Neural progenitor cell (in vitro differentiated cells): ENCODE measurements around the gene CROCC2.

Source experiments
- EZH2phosphoT487 ChIP-seq: fragments of 200-600 bp; sonication (generic); IDR thresholded peaks from 2 replicates; pipeline ENCODE4 v1.6.1; 2017; ENCODE audit warnings: antibody characterized with exemption
- TF ChIP-seq, protein P1 (sequence below): fragments of 200-600 bp; sonication (generic); IDR thresholded peaks from 2 replicates; pipeline ENCODE4 v1.5.1; 2017; ENCODE audit warnings: antibody characterized with exemption, mild to moderate bottlenecking

DNA sequence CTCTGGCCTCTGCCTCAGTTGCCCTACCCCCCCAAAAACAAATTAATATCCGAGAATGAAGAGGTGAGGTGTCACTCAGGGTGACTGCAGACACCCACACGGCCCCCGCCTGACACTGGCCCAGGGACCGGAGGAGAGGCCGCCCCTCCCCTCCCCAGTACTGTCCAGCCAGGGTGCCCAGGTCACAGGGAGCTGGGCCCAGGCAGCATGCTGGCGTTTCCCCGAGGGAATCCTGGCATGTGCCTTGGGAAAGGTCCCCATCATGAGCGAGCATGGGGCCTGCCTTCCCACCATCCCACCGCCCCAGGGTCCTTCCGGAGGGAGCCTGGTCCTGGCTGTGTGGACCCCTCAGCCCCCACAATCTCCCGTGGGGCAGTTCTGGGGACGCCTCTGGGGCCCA lies 13.2 kb upstream of the CROCC2 start:
- TF ChIP-seq, protein P1, sequence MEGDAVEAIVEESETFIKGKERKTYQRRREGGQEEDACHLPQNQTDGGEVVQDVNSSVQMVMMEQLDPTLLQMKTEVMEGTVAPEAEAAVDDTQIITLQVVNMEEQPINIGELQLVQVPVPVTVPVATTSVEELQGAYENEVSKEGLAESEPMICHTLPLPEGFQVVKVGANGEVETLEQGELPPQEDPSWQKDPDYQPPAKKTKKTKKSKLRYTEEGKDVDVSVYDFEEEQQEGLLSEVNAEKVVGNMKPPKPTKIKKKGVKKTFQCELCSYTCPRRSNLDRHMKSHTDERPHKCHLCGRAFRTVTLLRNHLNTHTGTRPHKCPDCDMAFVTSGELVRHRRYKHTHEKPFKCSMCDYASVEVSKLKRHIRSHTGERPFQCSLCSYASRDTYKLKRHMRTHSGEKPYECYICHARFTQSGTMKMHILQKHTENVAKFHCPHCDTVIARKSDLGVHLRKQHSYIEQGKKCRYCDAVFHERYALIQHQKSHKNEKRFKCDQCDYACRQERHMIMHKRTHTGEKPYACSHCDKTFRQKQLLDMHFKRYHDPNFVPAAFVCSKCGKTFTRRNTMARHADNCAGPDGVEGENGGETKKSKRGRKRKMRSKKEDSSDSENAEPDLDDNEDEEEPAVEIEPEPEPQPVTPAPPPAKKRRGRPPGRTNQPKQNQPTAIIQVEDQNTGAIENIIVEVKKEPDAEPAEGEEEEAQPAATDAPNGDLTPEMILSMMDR = no peak
- TF ChIP-seq EZH2phosphoT487 = no peak
